Fibroblast of upper back skin (primary cell): ENCODE results near the gene BNC2.

Experiments
- DNase-seq: peaks from one replicate; pipeline ENCODE4 v3.0.0-alpha.2; 2013

Gene BNC2

GRCh38 chr9:16753256-16753655 is 117.2 kb downstream of the BNC2 start:
- no peak for DNase-seq

DNA sequence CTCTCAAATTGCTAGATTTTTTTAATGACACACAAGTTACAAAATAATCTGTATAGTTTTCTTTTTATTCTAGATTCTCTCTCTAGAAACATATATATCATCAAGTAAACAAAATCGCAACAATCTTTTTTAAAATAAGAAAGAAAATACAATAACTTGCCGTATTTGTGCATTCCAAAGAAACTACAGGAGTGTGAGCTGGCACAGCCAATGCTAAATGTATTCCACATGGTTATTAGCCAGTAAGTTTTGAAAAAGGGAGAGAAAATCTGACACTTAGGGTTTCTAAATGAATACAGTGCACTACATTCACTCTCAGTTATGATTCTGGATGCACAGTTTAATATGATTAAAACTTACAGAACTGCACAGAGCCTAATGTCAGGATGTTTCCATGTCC is 117.9 kb downstream of the BNC2 start:
- DNase-seq = no peak

GRCh38 chr9:16750553-16750952 is 119.9 kb downstream of the BNC2 start:
- no peak for DNase-seq

- DNase-seq = no peak
Measured at GRCh38 chr9:16745359-16745758, 125.1 kb downstream of the BNC2 start.

- peak; percentile 76 for DNase-seq
Measured at GRCh38 chr9:16744394-16744793, 126.1 kb downstream of the BNC2 start.

DNA sequence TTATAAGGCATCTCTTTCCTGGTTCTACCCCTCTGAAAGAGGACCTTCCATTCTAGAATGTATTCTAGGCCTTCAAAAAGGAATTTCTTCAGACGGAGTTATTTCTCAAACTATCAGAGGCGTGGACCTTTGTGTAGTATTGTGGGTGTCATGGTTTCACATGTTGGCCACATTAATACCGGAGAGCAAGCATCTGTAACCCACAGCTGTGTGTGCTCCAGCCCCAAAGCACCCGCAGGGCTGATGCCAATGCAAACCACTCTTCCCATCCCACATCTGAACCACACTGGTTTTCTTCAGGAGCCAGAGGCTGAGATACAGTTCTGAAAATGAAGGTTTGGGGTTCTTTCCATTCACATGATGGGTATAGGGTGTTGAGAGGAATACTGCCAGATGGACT is 127.1 kb downstream of the BNC2 start:
- DNase-seq = no peak

DNA sequence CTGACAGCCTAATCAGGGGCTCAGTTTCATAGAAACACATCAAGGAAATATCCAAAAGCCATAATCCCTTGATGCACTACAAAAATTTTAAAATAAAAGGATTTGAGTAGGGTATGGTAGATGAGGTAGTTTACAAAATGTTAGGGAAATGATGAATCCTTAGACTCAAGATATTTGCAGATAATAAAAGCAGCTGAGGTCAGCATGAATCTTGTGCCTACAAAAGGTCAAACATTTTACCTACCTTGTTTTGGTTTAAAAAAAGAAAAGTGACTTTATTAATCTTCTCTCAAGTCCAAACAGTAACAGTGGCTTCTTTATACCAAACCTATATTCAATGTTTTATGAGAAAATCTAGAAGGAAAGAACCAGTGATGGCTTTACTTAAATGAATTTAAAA is 135.5 kb downstream of the BNC2 start:
- no peak for DNase-seq

DNA sequence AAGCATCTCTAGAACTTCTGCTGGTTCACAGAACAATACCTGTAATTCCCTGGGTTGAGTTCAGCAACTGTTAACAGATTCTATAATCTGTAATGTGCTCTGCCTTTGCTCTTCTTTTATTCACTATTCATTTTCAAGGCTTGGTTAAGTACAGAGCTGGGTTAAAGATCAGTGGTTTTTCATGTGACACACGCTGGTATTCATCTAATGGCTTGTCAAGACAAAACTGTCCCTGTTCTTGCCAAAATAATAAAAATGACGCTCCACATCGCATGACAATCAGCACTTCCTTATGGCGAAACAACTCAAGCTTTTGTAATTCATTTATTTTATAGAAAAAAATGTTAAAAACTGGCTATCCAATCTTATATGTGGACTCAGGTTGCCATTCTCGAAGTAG is 137.9 kb downstream of the BNC2 start:
- DNase-seq = no peak

- no peak for DNase-seq
Measured at GRCh38 chr9:16730162-16730561, 140.3 kb downstream of the BNC2 start.

- DNase-seq = no peak
Measured at GRCh38 chr9:16729651-16730050, 140.8 kb downstream of the BNC2 start.

GRCh38 chr9:16728137-16728508 is 142.3 kb downstream of the BNC2 start:
- peak; percentile 17 for DNase-seq

DNA sequence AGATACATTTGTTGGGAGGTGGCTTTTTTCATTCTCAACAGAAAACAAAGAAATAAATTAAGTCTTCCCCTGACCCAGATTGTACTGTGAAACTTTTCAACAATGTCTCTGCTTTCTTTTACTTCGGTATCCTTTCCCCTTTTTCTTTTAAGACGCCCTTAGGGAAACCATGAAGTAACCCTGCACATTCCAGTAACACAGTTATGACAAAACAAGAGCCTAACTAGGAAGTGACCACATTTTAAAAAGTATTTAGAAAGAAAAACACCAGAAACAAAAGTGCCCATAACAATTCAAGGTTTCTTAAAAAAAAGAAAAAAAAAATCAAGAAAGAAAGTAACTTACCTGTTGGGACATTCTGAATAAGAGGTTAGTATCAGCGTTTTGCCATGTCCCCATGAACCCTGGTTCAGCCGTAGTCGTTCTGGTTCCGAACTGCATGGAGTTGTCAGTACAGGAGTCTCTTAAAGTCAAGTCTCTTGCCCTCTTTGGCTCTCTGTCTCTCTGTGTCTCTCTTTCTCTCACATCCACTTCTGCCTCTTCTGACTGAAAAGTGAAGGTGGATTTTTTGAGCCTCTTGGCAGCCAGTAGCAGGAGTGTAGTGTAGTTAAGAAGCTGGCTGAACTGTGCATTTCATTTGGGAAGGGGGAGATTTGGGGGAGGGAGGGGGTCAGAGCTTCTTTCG is 142.9 kb downstream of the BNC2 start:
- DNase-seq = peak; percentile 32

- peak; percentile 92 for DNase-seq
Measured at GRCh38 chr9:16726718-16727451, 143.6 kb downstream of the BNC2 start.

DNA sequence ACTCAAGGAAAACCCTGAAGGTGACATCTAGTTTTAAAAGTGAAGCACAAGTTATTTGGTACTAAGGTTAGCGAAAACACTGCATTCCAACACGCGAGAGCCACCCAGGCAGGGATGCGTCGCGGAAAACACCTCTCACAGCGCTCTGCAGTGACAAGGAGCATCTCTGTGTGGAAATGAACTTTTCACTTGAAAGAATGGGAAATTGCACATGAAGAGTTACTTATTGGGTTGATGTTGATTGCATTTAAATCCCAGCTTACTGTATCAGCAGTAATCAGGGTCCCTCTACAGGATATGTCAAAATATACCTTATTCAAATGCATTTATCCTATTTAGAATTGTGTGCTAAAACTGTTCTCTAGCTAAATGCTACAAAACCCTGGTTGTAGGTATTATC is 144.4 kb downstream of the BNC2 start:
- peak; percentile 69 for DNase-seq

- DNase-seq = no peak
Measured at GRCh38 chr9:16725066-16725465, 145.4 kb downstream of the BNC2 start.

DNA sequence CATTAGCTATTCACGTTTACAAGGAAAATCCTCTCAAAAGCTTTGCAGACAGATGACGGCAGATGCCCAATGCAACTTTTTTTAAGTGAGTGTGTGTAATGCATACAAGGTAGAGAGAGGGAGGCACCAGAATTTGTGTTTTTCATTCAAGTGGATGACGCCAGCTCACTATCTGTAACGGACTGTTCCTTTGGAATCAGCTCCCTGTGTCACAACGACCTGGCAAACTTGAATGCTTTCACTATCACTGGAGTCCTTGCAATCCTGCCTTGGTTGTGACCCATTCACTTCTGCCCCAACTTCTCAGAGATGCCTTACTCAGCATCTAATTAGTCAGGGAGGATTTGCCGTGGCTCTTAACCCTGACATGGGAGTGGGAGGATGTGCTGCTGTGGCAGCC is 148.5 kb downstream of the BNC2 start:
- DNase-seq = peak; percentile 41

DNA sequence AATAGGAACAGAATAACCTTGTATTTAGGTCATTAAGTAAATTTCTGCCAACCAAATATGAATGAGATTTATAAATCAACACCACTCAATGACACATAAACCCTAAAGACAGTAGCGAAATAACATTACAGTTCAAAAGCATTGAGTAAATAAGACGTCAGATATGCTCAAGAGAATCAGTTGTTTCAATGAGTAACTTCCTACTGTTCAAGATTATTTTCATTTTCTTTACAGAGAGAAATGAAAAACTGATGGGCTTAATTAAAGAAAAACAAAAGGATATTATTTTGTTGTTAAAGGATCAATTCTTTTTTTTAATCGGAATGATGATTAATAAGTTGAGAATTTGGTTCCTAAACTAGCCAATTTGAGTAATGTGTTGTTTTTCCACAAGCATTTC is 150.1 kb downstream of the BNC2 start:
- DNase-seq = no peak

DNA sequence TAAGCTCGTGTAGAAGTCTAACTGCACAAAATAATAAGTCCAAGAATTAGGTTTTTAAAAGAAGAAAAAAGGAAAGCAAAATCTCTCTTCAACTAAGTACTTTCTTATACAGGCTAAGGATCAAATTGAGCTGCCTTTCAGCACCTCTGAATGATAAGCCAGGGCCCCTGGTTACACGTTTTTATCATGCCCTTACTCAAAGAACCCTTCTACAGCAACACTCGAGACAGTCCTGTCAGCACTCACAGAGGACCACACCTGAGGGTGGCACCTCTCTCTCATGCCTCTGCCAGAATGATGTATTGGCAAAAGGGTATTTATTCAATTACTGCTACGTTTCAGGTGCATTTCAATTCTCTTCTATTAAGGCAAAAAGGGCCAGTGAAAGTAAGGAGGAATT is 150.5 kb downstream of the BNC2 start:
- no peak for DNase-seq

DNA sequence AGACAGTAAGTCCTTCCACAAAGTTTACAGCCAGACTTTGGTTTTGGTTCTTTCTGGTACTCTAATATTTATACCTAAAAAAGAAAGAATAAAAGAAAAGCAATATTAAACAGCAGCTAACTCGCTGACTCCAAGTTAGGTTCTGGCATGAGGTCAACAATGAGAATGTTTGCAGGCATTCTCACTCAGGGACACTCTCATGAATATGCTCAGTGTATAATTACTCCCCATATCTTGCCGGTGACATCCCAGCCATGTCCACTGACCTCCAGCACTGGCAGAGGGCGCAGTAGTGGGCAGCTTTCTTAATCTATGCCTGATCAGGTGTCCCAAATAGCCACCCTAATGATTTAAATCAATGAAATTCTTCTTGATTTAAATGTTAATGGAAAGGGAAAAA is 151.5 kb downstream of the BNC2 start:
- DNase-seq = peak; percentile 23

GRCh38 chr9:16718296-16718695 is 152.2 kb downstream of the BNC2 start:
- DNase-seq = no peak

DNA sequence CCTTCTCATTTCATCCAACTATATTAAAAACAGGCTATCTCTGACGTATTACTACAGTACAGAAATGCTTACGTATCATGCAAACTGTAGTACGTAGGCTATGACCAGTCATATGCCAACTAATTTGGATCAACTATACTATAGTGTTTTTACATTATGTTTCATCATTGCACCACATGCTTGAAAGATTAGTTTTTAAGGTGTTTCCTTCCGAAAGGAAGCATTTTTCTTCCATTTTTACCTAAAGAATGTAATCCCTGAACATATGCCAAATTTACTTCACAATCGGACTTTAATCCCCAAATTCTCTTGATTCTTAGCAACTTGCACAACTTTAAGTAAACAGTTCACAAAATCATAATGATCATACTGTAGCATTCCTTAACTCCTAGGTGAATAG is 153.9 kb downstream of the BNC2 start:
- peak; percentile 65 for DNase-seq

DNA sequence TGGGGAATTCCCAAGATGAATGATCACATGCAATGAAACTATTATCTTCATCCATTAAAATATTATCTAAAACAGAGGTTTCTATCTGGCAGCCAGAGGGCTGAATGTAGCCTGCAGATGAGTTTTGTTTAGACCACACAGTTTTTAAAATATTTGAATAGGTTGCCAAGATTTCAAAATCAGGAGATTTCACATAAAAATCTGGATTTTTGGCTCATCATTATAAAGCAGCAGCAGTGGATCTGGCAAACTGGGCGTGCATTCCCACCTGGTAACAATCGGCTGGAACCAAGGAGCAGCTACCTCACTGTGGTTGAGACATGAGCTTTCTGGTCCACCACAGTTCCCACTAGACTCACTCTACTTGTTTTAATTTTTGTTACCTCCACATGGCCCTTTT is 155.1 kb downstream of the BNC2 start:
- DNase-seq = peak; percentile 94

DNA sequence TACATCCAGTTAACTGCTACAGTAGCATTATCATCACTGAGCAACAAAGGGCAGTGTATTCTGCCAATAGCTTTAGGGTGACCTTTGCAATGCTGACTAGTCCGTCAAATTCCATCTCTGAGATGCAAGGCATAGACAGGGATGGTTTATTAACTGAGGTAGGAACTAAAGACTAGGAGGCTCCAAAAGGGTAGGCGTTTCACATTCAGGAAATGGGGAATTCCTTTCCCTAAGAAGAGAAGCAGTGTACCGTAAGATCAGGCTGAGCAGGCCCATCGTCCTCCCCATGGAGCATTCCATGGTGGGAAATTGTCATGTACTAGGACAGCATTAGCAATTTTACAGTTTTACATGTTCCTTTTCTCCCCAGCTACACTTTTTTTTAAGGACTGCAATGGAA is 157.7 kb downstream of the BNC2 start:
- DNase-seq = no peak

GRCh38 chr9:16710888-16711287 is 159.6 kb downstream of the BNC2 start:
- no peak for DNase-seq

- DNase-seq = no peak
Measured at GRCh38 chr9:16709924-16710323, 160.5 kb downstream of the BNC2 start.
